Left kidney (tissue), 2 donors: ENCODE results near the gene MAMDC4. TPM values are rescaled to one million over a fixed set of nuclear protein-coding genes. Genes with fewer than 3 reads are reported as not detected.
"Not testable (repeated sequence)": the region's sequence is repeated elsewhere in the genome, so short reads cannot be mapped to it uniquely, and the experiment has no call there.

Experiments used
- DNase-seq: peaks from one replicate; pipeline ENCODE4 v3.0.0-alpha.2; 2013
- polyA plus RNA-seq: library from polyadenylated mRNA; unstranded; fragments of 120-200 nt; gene quantifications from one replicate; pipeline ENCODE4 v1.2.1, GENCODE V29; 2013; ENCODE audit not compliant: insufficient read length

Gene MAMDC4
- polyA plus RNA-seq, 1 donor, result 5.4 TPM

DNA sequence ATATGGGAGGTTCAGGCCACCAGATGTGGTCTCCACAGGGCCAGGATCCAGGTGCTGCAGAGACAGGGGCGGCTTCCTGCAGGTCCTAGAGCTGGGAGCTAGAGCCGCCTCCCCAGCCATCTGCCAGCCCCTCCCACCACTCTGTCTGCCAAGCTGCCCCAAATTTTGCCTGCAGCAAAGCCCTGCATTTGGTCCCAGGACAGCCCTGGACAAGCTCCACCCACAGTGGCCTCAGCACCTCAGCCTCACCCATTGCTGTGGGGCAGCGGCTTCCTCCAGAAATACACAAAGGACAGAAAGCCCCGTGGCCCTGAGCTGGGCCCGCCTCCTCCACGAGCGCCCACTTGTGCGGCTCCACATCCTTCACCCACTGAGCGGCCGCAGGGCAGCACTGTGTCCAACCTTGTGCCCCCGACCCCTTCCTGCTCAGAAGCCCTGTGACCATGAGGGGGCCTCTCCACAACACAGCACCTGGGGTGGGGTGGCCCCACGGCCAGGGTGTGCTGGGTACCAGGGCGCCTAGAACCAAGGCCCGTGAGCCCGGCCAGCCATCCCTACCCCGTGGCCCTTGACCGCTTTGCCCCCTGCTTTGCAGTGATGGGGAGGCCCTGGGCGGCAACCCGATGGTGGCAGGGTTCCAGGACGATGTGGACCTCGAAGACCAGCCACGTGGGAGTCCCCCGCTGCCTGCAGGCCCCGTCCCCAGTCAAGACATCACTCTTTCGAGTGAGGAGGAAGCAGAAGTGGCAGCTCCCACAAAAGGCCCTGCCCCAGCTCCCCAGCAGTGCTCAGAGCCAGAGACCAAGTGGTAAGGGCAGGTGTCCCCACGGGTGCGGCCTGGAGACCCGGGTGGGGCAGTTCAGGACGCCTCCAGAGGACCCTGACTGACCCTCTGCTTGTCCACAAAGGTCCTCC lies 13.6 kb upstream of the MAMDC4 start:
- DNase-seq, result no peak

DNA sequence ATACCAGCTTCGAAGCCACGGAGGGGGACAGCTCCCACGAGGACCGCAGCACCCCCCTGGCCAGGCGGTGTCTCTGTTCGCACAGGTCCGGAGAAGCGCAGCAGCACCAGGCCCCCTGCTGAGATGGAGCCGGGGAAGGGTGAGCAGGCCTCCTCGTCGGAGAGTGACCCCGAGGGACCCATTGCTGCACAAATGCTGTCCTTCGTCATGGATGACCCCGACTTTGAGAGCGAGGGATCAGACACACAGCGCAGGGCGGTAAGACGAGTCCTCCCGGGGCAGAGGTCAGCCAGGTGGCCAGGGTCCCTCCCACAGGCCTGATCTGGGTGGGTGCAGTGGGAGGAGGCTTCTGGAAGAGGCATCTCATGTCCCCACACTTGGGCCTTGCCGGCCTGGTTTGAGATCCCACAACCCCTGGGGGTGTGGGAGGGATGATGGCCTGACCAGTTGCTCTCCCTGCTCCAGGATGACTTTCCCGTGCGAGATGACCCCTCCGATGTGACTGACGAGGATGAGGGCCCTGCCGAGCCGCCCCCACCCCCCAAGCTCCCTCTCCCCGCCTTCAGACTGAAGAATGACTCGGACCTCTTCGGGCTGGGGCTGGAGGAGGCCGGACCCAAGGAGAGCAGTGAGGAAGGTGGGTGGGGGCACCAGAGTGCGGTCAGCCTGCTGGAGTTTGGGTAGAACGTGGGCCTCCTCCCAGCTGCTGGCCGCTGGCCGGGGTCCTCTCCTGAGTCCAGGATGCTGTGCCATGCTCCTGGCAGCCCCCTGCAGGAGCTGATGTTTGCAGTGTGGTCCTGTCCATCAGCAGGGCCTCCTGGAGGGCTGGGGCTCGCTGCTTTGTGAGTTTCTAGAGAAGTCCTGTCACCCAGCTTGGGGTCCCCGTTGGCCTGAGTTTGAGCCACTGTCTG lies 12.7 kb upstream of the MAMDC4 start:
- no peak for DNase-seq

GRCh38 chr9:136840140-136840876 lies 11.8 kb upstream of the MAMDC4 start:
- no peak for DNase-seq

DNA sequence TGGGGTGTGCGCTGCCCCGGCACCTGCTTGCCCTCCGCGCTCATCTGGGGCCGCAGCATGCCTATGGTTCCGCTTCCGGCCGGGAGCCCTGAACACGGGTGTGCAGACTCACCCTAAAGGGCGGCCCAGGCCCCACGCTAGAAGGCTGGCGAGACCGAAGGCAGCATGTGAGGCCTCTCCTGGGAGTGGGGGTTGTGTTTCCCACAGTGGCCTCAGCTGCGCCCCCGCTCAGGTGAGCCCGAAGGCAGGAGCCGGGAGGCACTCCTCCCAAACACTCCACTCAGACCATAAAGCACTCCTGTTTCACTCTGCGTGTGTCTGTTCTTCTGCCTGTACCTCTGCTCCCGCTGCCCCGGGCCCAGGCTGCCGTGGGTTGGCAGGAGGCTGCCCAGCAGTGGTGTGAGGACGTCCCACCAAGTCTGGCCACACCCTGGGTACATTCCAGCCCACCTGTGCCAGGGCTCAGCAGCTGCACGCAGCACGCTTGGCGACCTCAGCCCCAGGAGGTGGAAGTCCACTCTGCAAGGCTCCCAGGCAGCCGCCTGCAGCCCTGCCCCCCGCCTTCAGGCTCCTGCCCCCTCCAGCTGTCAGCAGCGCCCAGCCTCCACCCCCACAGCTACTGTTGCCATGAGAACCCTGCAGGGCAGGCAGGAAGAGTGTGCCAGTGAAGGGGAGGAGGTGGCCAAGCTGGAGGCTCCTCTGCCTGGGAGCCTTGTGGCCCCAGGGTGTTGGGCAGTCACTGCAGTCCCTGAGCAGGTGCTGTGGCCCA lies 11.1 kb upstream of the MAMDC4 start:
- no peak for DNase-seq

GRCh38 chr9:136841646-136842379 lies 10.3 kb upstream of the MAMDC4 start:
- not testable (repeated sequence) for DNase-seq

- peak; percentile 72 for DNase-seq
These were observed 9.7 kb upstream of the MAMDC4 start, which contains the start of gene AJM1 for GRCh38 chr9:136842380-136842948. TSS of gene AJM1 (plus strand) at chr9:136842478. CDS start at chr9:136844415, 1,937 bp downstream.

DNA sequence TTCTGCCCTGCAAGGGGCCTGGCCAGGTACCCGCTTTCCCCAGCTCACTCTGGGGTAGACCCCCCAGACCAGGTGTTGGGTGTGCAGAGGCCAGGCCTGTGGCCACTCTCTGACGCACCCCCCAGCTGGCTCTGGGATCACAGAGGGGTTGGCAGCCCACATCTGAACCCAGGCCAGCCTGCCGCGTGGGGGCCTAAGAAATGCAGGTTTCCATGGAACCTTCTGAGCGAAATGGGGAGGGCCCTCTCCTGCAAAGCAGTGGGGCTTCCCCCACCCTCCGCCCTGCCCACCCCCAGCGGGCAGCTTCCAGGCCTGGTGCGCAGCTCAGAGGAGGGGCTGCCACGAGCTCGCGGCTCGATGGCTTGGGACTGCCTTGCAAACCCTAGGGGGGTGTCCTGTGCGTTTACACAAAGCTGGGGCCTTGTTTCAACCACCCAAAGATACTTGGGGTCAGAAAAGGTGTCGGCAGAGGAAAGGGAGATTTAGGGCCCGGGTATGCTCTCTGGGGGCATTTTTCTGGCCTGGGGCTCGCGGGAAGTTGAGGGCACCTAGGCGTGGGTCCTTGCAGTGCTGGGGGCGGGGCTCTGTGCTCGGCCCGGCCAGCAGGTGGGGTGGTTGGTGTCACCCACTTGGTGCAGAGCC lies 8.9 kb upstream of the MAMDC4 start:
- DNase-seq, result not testable (repeated sequence)

DNA sequence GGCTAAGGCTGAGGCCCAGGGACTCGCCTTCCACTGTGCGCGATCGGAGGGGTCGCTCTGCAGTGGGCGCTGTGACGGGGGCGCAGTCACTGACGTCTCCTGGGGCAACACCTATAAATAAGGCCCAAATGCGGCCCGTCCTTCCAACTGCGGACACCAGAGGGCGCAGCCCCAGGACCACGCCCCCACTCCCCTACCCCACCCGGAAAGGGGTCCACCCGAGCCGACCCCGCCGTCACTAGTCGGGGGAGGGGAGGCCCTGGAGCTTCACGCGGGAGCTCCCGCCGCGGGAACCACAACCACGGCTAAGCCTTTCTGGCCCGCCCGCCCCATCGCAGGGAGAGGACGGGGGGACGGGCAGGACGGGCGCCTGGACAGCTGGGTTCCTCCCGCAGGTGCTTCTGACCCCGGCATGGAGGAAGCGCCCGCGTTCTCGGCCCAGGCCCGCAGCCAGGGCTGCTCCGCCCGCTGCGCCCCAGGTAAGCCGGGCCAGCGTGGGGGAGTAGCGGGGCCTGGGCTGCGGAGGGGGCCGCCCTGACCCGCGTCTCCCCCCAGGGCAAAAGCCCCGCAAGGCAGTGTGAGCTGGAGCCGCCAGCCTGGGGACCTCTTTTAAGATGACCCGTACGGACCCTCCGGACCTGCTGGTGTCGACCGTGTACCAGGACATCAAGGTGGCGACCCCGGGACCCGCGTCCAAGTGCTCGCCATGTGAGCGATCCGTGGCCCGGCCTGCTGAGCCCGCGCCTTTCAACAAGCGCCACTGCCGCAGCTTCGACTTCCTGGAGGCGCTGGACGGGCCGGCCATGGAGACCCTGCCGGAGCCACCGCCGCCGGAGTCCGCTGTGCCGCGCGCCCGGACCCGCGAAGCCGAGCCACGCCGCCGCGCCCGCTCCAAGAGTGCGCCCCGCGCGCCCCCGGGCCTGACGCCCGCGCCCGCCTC lies 8.1 kb upstream of the MAMDC4 start:
- DNase-seq, result not testable (repeated sequence)

GRCh38 chr9:136844761-136845464 lies 7.2 kb upstream of the MAMDC4 start:
- DNase-seq, result no peak

DNA sequence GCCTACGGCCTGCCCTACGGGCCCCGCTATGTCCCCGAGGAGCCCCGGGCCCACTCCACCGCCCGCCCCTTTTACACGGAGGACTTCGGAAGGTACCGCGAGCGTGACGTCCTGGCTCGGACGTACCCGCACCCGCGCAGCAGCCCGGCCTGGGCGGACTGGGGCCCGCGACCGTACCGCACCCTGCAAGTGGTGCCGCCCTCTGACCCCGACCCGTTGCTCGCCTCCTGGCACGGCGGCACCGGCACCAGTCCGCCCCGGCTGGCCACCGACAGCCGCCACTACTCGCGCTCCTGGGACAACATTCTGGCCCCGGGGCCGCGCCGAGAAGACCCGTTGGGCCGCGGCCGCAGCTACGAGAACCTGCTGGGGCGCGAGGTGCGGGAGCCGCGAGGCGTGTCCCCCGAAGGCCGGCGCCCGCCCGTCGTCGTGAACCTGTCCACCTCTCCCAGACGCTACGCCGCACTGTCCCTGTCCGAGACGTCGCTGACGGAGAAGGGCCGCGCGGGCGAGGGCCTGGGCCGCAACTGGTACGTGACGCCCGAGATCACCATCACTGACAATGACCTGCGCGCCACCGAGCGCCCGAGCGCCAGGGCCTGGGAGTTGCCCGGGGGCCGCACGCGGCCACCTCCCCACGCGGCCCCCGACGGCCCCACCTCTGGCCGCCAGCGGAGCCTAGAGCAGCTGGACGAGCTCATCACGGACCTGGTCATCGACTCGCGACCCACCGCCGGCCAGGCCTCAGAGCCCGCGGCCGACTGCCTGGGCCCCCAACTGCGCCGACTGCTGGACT lies 6.5 kb upstream of the MAMDC4 start:
- DNase-seq, result no peak

DNA sequence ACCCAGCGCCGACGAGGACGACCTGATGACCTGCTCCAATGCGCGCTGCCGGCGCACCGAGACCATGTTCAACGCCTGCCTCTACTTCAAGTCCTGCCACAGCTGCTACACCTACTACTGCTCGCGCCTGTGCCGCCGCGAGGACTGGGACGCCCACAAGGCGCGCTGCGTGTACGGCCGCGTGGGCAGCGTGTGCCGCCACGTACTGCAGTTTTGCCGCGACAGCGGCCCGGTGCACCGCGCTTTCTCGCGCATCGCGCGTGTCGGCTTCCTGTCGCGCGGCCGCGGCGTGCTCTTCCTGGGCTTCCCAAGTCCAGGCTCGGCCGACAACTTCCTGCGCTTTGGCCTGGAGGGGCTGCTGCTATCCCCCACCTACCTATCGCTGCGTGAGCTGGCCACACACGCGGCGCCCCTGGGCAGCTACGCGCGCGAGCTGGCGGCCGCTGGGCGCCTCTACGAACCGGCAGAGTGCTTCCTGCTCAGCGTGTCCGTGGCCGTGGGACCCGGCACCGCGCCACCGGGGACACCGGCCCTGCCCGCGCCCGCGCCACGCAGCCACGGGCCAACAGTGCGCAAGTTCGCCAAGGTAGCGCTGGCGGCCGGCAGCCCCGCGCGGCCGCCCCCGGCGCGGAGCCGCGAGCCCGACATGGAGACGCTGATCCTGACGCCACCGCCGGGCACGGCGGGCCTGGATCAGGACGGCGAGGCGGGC lies 5.6 kb upstream of the MAMDC4 start:
- no peak for DNase-seq

DNA sequence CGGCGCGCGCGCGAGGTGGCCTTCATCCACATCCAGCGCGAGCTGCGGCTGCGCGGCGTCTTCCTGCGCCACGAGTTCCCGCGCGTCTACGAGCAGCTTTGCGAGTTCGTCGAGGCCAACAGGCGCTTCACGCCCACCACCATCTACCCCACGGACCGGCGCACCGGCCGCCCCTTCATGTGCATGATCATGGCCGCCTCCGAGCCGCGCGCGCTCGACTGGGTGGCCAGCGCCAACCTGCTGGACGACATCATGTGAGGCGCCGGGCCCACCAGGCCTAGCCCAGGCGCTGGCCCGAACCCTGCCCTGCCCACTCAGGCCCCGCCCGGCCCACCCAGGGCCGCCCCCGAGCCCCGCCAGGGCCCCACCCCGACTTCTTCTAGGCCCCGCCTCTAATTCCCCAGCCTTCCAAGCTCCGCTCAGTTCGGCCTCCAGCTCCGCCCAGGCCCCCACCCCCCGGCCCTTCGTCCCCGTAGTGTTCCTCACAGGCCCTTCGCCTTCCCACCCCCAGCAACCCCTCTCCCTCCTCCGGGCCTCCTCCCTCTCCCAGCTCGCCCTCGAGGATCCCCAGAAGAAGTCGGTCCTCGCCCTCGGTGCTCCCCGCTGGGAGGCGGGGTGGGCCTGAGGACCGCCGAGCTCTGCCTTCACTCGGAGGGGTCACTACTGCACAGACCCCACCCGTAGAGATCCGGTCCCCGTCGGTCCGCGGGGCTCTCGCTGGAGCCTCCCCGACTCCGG lies 4.9 kb upstream of the MAMDC4 start:
- no peak for DNase-seq

DNA sequence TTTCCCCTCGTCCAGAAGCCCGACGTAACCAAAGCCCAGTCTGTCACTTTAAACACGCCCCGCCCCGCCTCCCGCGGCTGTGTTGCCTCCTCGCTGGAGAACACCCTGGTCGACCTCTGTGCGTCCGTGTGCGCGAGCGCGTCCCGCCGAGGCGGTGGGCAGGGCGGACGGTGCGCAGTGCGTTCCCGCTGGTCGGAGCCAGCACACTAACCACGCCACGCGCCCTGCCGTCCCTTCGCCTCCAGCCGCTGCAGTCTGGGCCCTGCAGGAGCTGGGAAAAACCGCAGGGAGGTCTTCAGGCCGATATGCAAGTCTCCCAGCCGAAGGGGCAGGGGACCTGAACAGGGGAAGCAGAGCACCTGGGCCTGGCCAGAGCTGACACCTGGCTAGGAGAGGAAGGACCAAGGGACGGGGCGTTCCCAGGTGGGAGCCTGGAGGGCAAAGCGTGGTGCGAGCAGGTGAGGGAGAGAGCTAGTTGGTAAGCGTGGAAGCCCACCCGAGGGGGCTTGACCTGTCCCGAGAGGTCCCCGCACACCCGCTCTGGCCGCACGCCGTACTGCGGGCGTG lies 4.2 kb upstream of the MAMDC4 start:
- DNase-seq, result no peak

DNA sequence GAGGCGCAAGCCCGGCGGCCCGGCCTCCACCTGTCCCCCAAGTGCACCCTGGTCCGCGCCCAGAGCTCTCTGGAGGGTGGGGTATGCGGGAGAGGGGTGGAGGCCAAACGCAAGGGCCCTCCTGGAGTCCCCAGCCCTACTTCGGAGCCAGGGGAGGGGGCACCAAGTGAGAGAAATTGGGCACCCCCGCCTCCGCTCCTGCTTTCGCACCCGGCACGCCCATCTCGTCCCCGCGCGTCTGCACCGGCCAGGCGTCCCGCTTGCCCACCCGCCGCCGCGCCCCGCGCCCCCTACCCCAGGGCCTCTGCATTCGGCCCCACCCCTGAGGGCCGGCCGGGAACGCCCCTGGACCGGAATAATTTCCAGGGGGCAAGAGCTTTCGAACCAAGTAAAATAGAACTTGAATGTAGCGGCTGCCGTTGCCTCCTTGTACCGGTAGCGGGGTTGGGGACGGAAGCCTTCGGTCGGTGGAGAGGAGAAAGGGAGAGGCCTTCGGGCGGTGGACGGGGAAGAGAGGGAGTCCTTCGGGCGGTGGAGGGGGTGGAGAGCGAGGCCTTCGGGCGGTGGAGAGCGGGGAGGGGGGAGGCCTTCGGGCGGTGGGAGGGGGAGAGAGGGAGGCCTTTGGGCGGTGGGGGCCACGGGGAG lies 3.6 kb upstream of the MAMDC4 start:
- DNase-seq, result no peak
